Hepatocyte (in vitro differentiated cells): ENCODE measurements around the gene SLAMF9.

ENCODE experiments used
- CTCF ChIP-seq: fragments of 200-600 bp; sonication (generic); IDR thresholded peaks from 2 replicates; pipeline ENCODE4 v1.5.1; 2016; ENCODE audit warnings: antibody characterized with exemption, mild to moderate bottlenecking; ENCODE audit not compliant: poor library complexity
- EZH2 ChIP-seq: fragments of 200-600 bp; sonication (generic); IDR thresholded peaks from 2 replicates; pipeline ENCODE4 v1.6.1; 2016; ENCODE audit warnings: antibody characterized with exemption, mild to moderate bottlenecking, borderline replicate concordance
- EZH2phosphoT487 ChIP-seq: fragments of 200-600 bp; sonication (generic); IDR thresholded peaks from one replicate; pipeline ENCODE4 v1.6.1; 2018; ENCODE audit warnings: antibody characterized with exemption, mild to moderate bottlenecking, low read depth, moderate library complexity; ENCODE audit not compliant: unreplicated experiment, severe bottlenecking

- TF ChIP-seq EZH2 (no peak), CTCF (no peak), EZH2phosphoT487 (no peak)
Measured at GRCh38 chr1:159980786-159981185, 26.7 kb upstream of the SLAMF9 start.
